ENCODE data around the gene DNAJB6.

DNA sequence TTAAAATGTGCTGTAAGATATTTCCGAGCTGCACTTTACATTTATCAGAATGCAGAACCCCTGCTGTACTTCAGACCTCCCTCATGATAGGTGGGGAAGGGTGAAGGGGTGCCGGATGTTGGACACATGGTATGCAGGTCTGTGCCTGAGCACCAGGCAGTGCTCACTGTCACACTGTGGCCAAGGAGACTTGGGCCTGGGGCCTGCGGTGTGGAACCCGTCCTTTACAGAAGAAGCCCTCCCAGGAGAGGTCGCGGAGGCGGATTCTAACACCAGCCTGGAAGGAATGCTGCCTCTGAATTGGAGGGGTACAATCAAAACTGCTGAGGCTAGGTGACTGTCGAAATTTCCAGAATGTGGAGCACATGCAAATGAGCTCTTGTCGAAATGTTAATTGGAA, 34.5 kb downstream of the DNAJB6 start:
- no peak for TF ChIP-seq POLR2AphosphoS5 (IDR thresholded peaks at IDR 0.05; ENCODE audit: low read depth, low read length)
- TF ChIP-seq SIN3A (IDR thresholded peaks at IDR 0.05; ENCODE audit: borderline replicate concordance, insufficient read depth, low read length): no peak
- TF ChIP-seq, protein P1, sequence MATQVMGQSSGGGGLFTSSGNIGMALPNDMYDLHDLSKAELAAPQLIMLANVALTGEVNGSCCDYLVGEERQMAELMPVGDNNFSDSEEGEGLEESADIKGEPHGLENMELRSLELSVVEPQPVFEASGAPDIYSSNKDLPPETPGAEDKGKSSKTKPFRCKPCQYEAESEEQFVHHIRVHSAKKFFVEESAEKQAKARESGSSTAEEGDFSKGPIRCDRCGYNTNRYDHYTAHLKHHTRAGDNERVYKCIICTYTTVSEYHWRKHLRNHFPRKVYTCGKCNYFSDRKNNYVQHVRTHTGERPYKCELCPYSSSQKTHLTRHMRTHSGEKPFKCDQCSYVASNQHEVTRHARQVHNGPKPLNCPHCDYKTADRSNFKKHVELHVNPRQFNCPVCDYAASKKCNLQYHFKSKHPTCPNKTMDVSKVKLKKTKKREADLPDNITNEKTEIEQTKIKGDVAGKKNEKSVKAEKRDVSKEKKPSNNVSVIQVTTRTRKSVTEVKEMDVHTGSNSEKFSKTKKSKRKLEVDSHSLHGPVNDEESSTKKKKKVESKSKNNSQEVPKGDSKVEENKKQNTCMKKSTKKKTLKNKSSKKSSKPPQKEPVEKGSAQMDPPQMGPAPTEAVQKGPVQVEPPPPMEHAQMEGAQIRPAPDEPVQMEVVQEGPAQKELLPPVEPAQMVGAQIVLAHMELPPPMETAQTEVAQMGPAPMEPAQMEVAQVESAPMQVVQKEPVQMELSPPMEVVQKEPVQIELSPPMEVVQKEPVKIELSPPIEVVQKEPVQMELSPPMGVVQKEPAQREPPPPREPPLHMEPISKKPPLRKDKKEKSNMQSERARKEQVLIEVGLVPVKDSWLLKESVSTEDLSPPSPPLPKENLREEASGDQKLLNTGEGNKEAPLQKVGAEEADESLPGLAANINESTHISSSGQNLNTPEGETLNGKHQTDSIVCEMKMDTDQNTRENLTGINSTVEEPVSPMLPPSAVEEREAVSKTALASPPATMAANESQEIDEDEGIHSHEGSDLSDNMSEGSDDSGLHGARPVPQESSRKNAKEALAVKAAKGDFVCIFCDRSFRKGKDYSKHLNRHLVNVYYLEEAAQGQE (IDR thresholded peaks at IDR 0.05; ENCODE audit: insufficient read depth in 1 of 2, low read depth in 2 of 2, low read length in 2 of 2): no peak
- no peak for TF ChIP-seq TAF1 (IDR thresholded peaks at IDR 0.05; ENCODE audit: borderline replicate concordance, insufficient read depth, low read length)
